AG08396 (cell line): ENCODE measurements around the gene CDK6.

Source experiments
- DNase-seq: peaks from one replicate; pipeline ENCODE4 v3.0.0; 2012; ENCODE audit warnings: low spot score, mixed read lengths

The CDK6 gene

GRCh38 chr7:92680442-92680841 is 155.9 kb downstream of the CDK6 start:
- DNase-seq = no peak

- no peak for DNase-seq
Observed at GRCh38 chr7:92678291-92678920, 158.0 kb downstream of the CDK6 start.

- DNase-seq = no peak
Observed at GRCh38 chr7:92674379-92674778, 162.0 kb downstream of the CDK6 start.

- DNase-seq = no peak
Observed at GRCh38 chr7:92671505-92672169, 164.7 kb downstream of the CDK6 start.

GRCh38 chr7:92670204-92670851 is 166.0 kb downstream of the CDK6 start:
- DNase-seq = no peak

- no peak for DNase-seq
Observed at GRCh38 chr7:92669616-92670165, 166.7 kb downstream of the CDK6 start.

- no peak for DNase-seq
Observed at GRCh38 chr7:92668564-92668963, 167.8 kb downstream of the CDK6 start.

- no peak for DNase-seq
Observed at GRCh38 chr7:92667816-92668535, 168.4 kb downstream of the CDK6 start.

- no peak for DNase-seq
Observed at GRCh38 chr7:92665926-92666325, 170.4 kb downstream of the CDK6 start.

GRCh38 chr7:92661651-92662050 is 174.7 kb downstream of the CDK6 start:
- DNase-seq = no peak

GRCh38 chr7:92658671-92659070 is 177.7 kb downstream of the CDK6 start:
- no peak for DNase-seq

- no peak for DNase-seq
Observed at GRCh38 chr7:92657391-92657790, 179.0 kb downstream of the CDK6 start.

- DNase-seq = no peak
Observed at GRCh38 chr7:92656121-92656520, 180.3 kb downstream of the CDK6 start.

- no peak for DNase-seq
Observed at GRCh38 chr7:92655346-92655884, 181.0 kb downstream of the CDK6 start.

GRCh38 chr7:92653136-92653535 is 183.2 kb downstream of the CDK6 start:
- no peak for DNase-seq

GRCh38 chr7:92652536-92652935 is 183.8 kb downstream of the CDK6 start:
- no peak for DNase-seq

GRCh38 chr7:92650391-92650790 is 186.0 kb downstream of the CDK6 start:
- DNase-seq = no peak

GRCh38 chr7:92648067-92648466 is 188.3 kb downstream of the CDK6 start:
- no peak for DNase-seq

- DNase-seq = no peak
Observed at GRCh38 chr7:92647652-92648051, 188.7 kb downstream of the CDK6 start.

GRCh38 chr7:92647011-92647625 is 189.3 kb downstream of the CDK6 start:
- no peak for DNase-seq

- no peak for DNase-seq
Observed at GRCh38 chr7:92645114-92646061, 191.0 kb downstream of the CDK6 start.
